GM21576 (cell line): Measurements from ENCODE around the gene LARGE2.

ENCODE experiments used
- ATAC-seq: cut with Tn5 transposase; IDR thresholded peaks from one replicate; pipeline ENCODE4 v1.9.1; 2021; ENCODE audit warnings: mild to moderate bottlenecking, moderate library complexity; ENCODE audit not compliant: unreplicated experiment

LARGE2 gene

DNA sequence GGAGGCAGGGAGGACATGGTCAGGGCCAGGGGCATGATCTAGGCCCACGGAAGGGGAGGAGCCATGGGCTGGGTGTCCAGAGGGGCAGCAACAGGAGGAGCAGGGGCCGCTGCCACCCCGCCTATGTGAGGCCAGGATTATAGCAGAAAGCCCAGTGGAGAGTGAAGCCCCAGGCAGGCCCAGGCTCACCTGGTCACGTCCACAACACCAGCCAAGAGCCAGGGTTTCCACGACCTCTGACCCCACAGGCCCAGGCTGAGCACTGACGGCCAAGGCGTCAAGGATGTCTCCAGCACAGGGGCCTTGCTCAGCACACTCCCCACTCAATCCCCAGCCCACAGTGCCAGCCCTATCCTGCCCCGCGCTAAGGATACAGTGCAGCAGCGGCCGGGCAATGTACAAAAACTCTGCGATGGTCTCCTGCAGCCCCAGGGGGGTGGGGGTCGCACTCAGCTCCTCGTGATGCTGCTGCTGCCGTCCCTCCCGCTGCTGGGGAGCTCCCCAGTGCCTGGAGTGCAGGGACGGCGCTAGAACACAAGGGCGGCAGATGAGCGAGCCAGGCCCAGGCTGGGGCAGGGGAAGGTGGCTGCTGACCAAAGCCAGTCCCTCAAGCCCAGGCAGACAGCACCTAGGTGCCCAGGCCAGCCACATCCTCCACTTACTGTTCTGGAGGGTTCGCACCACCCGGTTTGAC lies 8.4 kb upstream of the LARGE2 start:
- ATAC-seq: no peak

DNA sequence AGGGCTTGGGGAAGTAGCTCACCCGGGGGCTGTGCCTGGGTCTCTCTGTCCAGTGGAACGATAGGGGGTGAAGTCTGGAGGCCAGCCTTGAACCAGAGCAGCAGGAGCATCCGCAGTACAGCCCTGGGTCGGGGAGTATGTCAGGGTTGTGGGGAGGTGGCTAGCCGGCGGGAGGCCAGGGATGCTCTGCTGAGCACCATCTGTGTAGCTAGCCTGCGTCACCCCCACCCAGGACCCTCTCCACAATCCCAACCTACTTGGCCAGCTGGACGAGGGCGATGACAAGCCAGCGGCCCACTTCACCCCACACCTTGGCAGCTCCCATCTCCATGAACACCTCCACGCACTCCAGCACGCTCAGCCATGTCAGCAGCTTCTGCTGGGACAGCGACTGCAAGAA lies 7.0 kb upstream of the LARGE2 start:
- no peak for ATAC-seq

DNA sequence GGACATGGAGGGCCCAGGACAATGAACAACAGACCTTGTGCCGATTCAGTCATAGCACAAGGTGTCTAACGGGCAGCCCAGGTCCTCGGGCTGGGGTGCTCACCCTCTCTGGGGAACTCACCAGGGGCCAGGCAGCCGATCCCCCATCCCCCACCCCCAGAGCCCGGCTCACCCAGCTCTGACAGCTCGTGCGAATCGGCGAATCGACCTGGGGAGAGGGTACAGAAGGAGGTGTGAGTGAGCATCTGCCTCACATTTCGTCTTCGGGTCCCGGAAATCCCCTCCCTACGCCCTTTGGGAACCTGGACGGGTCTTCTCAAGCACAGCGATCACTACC lies 5.2 kb upstream of the LARGE2 start:
- no peak for ATAC-seq

DNA sequence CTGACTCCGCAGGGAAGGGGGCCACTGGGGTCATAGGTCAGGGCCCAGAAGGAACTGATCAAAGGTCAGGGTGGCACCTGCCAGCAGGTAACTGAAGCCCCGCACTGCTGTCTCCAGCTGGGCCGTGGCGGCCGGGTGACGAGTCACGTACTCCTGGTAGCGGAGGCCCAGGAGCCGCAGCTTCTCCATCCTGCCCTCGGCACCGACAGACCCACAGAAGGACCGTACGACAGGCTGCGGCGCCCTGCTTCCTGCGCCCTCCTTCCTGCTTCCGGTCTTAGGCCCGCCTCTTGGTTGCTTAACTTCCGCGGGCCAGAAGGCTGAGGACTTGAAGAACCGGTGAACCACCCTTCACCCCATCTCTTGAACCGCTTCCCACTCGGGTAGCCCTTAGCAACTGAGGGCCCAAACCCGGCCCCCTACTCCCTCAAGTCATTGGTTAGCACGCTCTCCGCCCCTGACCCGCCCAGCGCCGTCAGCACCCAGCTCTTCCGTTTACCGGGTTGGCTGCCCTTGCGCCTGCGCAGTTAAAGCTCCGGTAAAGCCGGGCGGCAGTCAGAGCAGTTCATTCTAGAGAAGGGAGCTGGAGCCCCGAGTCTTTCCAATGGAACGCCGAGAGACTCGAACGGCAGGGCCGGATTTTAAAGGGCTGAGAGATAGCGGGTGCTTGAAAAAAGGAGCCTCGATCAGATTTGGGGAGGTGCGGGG lies 4.7 kb upstream of the LARGE2 start, which contains the start of gene PEX16:
Gene PEX16 (minus strand): TSS at position 255 of the 708 bp plus-strand sequence. CDS start 66 bp downstream, at position 189.
- ATAC-seq: peak; percentile 88

DNA sequence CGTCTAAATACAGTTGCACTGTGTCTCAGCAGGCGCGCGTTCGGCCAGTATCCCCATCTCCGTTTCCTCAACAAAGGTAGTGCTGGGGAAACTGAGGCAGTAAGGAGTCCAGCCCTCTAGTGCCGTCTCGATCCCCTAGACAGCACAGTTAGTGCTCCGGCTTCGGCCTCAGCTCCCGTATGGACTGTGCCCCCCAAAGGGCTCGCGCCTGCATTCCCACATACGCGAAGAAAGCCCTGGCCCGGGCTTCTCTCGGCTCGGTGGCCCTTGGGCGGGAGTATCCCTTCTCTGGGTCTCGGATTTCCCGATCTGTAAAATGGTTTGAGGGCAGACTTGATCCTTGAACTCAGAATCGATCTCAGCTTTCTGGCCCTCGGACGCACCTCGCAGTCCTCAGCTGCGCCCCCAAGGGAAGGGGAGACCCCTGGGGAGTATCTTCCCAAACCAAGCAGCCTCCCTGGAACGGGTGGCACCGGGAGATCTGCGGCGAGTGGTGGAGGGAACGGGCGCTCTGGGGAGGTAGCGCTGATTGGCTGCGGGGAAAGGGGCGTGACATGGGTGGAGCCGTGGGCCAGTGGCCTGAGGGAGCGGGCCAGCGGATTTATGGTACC lies 4.0 kb upstream of the LARGE2 start:
- ATAC-seq: peak; percentile 36

DNA sequence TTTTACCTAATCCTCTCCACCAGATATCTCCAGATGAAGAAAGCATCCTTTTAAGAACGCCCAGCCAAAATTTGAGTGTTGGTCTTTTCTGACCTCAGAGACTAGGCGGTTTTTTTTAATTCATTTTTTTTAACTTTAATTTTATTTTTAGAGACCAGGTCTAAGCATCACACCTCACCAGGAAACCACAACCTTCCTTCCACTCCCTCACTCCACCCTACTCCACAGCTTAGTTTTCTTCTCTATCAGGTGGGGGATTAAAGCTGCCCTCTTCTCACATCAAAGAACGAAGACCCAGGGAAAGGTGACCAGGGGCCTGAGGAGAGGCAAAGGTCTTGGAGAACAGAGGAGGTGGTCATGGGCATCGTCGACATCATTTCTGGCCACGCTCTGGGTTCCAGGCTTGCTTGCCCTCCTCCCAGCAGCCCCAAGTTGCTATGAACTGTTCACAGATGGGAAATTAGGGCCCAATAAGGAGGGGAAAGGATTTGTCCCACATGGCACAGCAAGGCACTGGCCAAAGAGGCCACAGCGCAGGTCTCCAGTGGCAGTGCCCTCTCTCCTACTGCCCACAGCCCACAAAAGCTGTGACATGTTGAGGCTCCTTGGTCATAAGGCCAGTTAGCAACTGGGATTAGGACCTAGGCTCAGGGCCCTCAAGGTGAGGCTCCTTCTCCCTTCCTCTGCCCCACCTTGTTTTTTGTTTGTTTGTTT lies 3.3 kb upstream of the LARGE2 start:
- no peak for ATAC-seq

DNA sequence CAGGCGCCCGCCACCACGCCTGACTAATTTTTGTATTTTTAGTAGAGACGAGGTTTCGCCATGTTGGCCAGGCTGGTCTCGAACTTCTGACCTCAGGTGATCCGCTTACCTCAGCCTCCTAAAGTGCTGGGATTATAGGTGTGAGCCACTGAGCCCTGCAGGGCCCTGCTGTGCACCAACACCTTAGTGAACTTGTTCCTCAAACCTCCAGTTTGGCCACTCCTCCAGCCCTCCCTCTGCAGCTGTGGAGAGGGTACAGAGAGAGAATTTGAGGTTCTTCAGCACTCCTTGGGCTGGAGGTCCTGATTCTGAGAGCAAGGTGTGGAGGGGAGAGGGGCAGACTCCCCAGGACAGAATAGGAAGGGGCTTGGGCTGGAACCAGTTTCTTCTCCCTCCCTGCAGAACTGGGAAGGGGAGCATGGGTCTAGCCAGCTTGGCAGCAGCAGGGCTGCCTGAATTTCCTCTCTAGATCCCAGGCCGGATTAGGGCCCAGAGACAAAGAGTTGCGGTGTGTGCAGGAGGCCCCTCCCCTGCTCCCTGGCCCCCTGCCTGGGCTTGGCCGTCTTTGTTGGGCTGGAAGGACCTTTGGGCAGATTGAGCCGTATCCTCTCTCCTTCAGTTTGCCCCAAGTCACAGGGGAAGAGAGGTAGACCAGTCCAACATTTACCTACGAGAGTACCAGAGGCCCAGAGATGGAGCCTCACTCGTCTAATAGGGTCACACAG lies 2.5 kb upstream of the LARGE2 start:
- ATAC-seq: no peak

DNA sequence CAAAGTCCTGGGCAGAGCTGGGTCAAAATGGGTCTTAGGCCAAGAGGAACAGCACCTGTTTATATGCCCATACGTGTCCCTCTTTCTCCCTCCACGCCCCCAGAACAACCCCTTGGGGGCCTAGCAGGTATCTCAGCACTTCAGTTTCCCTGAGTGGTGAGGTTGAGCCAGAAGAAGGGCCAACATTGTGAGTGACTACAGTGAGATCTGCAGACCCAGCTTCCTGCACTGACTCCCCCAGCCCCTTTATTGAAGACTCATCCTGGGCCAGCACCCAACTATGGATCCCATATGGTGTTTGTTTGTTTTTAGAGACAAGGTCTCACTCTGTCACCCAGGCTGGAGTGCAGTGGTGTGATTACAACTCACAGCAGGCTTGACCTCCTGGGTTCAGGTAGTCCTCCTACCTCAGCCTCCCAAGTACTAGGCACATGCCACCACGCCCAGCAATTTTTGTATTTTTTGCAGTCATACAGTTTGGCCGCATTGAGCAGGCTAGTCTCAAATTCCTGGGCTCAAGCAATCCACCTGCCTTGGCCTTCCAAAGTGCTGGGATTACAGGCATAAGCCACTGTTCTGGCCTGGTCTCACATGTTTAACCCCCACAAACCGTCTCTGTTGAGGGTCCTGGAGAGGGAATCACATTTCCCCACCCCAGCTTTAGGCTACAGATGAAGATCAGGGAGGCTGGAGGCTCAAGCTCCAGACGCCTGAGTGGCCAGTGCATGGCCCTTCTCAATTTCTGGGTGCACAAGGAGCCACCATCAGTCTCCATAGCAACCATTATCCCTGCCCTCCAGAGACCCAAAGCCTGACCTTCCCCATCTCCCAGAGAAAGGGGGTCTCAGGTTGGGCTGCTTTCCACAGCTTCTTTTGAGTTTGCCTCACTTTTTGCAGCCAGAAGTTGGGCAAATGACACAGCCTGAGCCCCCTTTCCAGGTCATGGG lies 1.7 kb upstream of the LARGE2 start:
- ATAC-seq: no peak

DNA sequence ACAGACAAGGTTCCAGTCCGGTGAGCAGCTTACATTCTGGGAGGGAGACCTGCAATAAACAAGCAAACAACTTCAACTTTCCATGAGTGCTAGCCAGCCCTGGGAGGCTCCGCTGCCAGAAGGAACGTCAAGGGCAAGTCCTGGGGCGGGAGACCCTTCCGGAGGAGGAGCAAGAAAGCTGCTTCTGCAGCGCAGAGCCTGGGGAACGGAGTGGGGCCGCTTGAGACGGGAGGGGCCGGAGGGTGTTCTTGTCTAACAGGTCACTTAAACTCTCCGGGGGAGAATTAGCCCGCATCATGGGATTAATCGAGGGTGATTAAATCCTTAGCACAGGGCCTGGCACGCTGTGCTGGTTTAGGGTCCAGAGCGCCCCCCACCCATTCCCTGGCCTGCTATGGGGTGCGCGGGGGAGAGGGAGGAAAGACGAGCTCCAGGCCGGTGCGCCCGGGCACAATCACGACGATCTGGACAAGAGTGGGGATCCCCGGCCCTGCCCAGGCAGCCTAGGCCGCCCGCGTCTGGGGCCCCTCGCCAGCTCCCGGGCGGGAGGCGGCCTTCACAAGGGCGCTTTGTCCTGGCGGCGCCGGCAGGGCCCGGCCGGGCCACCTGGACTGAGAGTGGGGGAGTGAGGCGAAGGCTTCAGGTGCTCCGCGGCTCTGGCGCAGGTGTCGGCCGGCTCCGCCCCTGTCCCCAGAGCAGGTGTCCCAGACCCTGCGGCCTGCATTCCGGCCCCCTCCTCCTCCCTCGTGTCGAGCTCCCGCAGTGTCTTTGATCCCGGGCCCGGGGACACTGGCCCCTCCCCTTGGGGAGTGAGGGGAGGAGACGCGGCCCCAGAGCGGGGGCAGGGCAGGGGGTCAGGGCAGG lies 663 bp upstream of the LARGE2 start:
- no peak for ATAC-seq

DNA sequence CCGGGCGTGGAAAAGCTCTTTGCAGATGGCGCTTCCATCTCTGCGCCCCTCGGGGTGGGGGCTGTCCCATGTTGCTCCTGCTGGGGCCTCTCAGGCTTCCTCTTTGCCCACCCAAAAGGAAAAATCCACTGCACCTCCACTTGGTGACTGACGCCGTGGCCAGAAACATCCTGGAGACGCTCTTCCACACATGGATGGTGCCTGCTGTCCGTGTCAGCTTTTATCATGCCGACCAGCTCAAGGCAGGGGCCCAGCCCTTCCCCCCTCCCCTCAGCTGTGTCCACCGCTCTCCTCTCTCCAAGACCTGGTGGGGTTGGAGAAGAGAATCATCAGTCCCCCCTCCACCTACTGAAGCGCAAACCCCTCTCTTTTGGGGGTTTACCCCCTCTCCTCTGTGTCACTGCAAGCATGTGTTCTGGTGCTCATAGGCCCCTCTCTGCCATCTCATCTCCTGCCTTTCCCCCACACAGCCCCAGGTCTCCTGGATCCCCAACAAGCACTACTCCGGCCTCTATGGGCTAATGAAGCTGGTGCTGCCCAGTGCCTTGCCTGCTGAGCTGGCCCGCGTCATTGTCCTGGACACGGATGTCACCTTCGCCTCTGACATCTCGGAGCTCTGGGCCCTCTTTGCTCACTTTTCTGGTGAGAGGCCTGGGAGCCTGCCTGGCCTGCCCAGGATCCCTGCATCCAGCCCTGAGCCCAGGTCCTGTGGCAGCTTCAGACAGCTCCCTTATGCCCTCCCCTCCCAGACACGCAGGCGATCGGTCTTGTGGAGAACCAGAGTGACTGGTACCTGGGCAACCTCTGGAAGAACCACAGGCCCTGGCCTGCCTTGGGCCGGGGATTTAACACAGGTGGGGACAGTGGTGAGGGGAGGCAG lies 1.8 kb downstream of the LARGE2 start:
- no peak for ATAC-seq

DNA sequence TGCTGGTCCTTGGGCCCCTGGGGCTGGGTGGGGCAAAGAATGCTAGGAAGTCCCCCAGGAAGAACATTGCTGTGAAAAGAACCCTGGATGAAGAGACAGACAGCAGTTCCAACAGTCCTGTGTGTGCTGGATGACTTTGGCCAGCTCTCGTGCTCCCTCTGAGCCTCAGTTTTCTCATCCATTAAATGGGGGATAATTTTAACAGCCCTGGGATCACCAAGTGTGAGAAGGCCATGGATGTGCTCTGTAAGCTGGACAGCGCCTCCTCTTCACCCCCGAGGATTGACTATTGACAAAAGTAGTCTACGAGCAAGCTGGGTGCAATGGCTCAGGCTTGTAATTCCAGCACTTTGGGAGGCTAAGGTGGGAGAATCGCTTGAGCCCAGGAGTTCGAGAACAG lies 2.5 kb downstream of the LARGE2 start:
- no peak for ATAC-seq

DNA sequence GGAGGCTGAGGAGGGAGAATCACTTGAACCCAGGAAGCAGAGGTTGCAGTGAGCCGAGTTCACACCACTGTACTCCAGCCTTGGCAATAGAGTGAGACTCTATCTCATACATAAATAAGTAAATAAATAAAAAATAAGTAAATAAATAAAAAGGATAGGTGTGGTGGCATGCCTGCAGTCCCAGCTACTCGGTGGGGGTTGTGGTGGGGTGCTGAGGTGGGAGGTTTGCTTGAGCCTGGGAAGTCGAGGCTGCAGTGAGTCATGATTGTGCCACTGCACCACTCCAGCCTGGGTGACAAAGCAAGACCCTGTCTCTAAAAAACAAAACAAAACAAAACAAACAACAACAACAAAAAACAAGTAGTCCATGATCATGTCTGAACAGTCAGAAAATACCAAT lies 3.1 kb downstream of the LARGE2 start:
- ATAC-seq: no peak

DNA sequence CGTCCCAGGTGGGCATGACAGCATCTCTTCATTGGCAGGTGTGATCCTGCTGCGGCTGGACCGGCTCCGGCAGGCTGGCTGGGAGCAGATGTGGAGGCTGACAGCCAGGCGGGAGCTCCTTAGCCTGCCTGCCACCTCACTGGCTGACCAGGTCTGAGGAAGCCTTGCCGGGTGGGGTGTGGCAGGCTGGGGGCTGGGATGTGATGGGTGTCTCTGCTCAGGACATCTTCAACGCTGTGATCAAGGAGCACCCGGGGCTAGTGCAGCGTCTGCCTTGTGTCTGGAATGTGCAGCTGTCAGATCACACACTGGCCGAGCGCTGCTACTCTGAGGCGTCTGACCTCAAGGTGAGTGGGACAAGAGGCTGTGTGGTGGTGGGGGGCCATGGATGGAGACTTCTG lies 3.5 kb downstream of the LARGE2 start:
- ATAC-seq: no peak

DNA sequence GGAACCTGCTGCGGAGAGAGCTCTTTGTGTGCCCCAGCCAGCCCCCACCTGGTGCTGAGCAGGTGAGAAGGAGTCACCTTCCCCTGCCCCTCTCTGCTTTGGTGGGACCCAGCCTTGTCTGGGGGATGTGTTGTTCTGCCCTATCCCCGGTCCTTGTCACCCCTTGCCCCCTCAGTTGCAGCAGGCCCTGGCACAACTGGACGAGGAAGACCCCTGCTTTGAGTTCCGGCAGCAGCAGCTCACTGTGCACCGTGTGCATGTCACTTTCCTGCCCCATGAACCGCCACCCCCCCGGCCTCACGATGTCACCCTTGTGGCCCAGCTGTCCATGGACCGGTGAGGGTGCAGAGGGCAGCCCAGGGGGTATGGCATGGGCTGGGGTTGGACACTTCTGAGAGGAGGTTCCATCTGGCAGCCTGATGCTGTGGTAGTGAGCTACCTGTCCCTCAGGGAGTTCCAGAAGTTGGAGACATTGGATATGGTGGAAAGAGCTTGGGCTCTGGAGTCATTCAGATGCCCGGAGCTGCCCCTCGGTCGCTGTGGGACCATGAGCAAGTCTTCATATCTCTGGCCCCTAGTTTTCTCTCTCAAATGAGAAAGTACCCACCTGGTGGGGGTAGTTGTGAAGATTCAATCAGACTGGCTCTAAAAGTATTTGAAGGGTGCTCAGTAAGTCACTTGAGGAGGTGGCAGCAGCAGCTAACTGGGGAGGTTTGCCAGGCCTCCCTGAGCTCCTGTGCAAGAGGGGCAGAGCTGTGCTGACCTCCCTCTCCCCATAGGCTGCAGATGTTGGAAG lies 4.3 kb downstream of the LARGE2 start:
- ATAC-seq: no peak

DNA sequence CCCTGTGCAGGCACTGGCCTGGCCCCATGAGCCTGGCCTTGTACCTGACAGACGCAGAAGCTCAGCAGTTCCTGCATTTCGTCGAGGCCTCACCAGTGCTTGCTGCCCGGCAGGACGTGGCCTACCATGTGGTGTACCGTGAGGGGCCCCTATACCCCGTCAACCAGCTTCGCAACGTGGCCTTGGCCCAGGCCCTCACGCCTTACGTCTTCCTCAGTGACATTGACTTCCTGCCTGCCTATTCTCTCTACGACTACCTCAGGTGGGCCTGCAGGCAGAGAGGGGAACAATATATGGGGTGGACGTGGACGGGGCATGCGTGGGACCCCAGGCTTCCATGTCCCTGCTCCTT lies 4.9 kb downstream of the LARGE2 start:
- ATAC-seq: no peak

DNA sequence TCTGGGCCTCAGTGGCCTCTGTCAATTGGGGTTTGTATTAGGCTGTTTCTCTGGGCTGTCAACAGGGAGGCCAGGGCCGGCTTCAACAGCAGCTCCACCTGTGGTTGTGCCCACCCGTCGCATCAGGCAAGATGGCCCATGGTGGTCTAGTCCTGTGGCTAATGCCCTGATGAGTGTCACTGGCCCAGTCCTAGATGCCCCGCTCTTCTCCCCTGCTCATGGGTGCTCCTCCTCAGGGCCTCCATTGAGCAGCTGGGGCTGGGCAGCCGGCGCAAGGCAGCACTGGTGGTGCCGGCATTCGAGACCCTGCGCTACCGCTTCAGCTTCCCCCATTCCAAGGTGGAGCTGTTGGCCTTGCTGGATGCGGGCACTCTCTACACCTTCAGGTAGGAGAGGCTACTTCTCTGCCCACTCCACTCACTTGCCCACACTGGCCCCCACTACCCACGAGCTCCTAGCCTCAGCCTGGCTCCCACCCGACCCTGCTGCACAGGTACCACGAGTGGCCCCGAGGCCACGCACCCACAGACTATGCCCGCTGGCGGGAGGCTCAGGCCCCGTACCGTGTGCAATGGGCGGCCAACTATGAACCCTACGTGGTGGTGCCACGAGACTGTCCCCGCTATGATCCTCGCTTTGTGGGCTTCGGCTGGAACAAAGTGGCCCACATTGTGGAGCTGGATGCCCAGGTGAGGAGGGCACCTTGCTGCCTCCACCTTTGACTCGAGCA lies 5.4 kb downstream of the LARGE2 start:
- no peak for ATAC-seq
